Measurements from ENCODE around the gene ZFC3H1.

ZFC3H1 gene

DNA sequence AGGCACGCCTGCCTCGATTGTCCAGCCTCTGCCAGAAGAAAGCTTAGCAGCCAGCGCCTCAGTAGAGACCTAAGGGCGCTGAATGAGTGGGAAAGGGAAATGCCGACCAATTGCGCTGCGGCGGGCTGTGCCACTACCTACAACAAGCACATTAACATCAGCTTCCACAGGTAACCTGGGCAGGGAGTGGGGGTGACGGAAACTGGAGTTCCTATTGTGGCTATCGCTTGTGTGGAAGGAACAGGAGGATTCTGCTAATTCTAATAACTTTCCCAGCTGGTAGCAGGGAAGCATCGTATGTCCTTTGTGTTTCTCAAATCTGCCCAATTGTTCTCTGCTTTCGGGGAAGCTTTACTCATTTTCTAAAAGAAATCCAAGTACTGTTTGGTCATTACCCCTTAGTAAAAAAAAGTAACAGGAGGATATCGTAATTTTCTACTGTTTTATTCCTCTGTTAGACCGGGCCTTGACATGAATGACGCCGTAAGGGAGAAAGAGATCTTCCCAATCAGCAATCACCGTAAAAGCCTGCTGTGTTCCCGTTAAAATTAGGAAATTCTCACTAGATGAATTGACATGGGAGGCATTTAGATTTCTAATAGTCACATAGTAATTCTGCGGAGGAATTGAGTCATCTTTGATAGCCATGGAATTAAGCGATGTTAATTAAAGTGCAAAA, 902 bp upstream of the ZFC3H1 start:
- H3K4me3 ChIP-seq (ENCODE audit: low read length) = peak overlapping the region; percentile 85
- peak overlapping the region; percentile 77 for H3K4me2 ChIP-seq (ENCODE audit: low read depth, low read length)
- peaks cover 4% of the 10 kb centered on the region; the same call in 1 of the 2 replicates for H4K20me1 ChIP-seq (ENCODE audit: insufficient read depth, low read length)
- H3K27me3 ChIP-seq (replicated peaks; ENCODE audit: insufficient read depth, low read length) = no peaks in the 10 kb centered on the region
- no peaks in the 10 kb centered on the region for H3K9me3 ChIP-seq (replicated peaks; ENCODE audit: insufficient read depth, low read length)
- DNase-seq = no peak
- peaks cover 5% of the 10 kb centered on the region; the same call in 1 of the 2 replicates for H3K36me3 ChIP-seq (replicated peaks; ENCODE audit: insufficient read depth, low read length)
- no peaks in the 10 kb centered on the region for H3K9me2 ChIP-seq (replicated peaks; ENCODE audit: insufficient read depth, low read length)
- H3K27ac ChIP-seq (ENCODE audit: low read length) = peak overlapping the region; percentile 80
- peak overlapping the region; percentile 69 for H3K9ac ChIP-seq (ENCODE audit: low read length)
- H3K79me2 ChIP-seq (ENCODE audit: low read length) = peaks cover 66% of the 10 kb centered on the region
- H3K4me1 ChIP-seq (ENCODE audit: low read length) = 0 out of 2 replicates have a peak, but pooled peaks cover 13% of the 10 kb centered on the region
- peak overlapping the region; percentile 83 for H2AFZ ChIP-seq (ENCODE audit: low read length)
- TF ChIP-seq EZH2phosphoT487 (IDR thresholded peaks at IDR 0.05; ENCODE audit: low read length) (no peak), EZH2 (optimal IDR thresholded peaks at IDR 0.05; ENCODE audit: low read depth, low read length) (no peak)
- TF ChIP-seq, protein P1, sequence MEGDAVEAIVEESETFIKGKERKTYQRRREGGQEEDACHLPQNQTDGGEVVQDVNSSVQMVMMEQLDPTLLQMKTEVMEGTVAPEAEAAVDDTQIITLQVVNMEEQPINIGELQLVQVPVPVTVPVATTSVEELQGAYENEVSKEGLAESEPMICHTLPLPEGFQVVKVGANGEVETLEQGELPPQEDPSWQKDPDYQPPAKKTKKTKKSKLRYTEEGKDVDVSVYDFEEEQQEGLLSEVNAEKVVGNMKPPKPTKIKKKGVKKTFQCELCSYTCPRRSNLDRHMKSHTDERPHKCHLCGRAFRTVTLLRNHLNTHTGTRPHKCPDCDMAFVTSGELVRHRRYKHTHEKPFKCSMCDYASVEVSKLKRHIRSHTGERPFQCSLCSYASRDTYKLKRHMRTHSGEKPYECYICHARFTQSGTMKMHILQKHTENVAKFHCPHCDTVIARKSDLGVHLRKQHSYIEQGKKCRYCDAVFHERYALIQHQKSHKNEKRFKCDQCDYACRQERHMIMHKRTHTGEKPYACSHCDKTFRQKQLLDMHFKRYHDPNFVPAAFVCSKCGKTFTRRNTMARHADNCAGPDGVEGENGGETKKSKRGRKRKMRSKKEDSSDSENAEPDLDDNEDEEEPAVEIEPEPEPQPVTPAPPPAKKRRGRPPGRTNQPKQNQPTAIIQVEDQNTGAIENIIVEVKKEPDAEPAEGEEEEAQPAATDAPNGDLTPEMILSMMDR (IDR thresholded peaks at IDR 0.05; ENCODE audit: low read length) = no peak
- peaks cover 25% of the 10 kb centered on the region for H3F3A ChIP-seq (ENCODE audit: insufficient read depth, low read length)

DNA sequence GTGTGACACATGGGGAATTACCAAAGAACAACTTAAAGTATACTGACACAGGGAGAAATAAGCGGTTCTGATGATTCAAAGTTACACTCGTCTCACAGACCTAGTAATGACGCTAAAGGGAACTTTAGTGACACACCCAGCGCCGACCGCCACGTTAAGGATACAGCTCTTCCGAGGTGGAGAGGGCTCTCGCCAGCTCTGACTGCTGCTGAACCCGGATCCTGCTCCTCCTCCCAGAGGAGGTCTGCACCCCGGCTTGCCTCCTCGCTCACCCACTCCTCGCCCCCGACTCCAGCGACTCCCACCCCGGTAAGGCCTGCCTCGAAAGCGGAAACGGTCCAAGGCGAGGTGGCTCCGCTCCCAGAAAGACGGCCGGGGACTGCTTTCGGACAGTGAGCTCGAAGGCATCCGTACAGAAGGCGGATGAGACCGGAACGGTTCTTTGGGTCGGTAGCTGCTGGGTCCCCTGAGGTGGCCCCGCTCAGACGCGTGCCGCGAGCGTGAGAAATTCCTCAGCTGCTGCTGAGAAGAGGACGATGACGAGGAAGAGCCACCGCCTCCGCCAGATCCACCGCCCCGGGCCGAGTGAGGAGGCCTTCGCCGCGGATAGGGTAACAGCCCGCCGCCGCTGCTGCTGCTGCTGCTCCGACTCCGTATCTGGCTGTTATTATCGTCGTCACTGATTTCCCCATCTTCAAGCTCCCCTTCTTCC, 643 bp downstream of the ZFC3H1 start:
- Histone ChIP-seq H4K20me1 (ENCODE audit: insufficient read depth, low read length) (peaks cover 4% of the 10 kb centered on the region; the same call in 1 of the 2 replicates), H3K9ac (ENCODE audit: low read length) (peak overlapping the region; percentile 88), H3K9me2 (replicated peaks; ENCODE audit: insufficient read depth, low read length) (no peaks in the 10 kb centered on the region), H3K36me3 (replicated peaks; ENCODE audit: insufficient read depth, low read length) (peaks cover 11% of the 10 kb centered on the region; the same call in 1 of the 2 replicates), H3F3A (ENCODE audit: insufficient read depth, low read length) (peaks cover 25% of the 10 kb centered on the region), H3K4me3 (ENCODE audit: low read length) (peak overlapping the region; percentile 85), H3K4me2 (ENCODE audit: low read depth, low read length) (peak overlapping the region; percentile 93), H3K9me3 (replicated peaks; ENCODE audit: insufficient read depth, low read length) (no peaks in the 10 kb centered on the region), H3K4me1 (ENCODE audit: low read length) (0 out of 2 replicates have a peak, but pooled peaks cover 13% of the 10 kb centered on the region), H3K27me3 (replicated peaks; ENCODE audit: insufficient read depth, low read length) (no peaks in the 10 kb centered on the region), H3K27ac (ENCODE audit: low read length) (peak overlapping the region; percentile 80), H3K79me2 (ENCODE audit: low read length) (peaks cover 80% of the 10 kb centered on the region), H2AFZ (ENCODE audit: low read length) (peak overlapping the region; percentile 84)
- TF ChIP-seq EZH2phosphoT487 (IDR thresholded peaks at IDR 0.05; ENCODE audit: low read length) (no peak), EZH2 (optimal IDR thresholded peaks at IDR 0.05; ENCODE audit: low read depth, low read length) (no peak)
- TF ChIP-seq, protein P1 (IDR thresholded peaks at IDR 0.05; ENCODE audit: low read length) = no peak
- DNase-seq = peak; percentile 60

DNA sequence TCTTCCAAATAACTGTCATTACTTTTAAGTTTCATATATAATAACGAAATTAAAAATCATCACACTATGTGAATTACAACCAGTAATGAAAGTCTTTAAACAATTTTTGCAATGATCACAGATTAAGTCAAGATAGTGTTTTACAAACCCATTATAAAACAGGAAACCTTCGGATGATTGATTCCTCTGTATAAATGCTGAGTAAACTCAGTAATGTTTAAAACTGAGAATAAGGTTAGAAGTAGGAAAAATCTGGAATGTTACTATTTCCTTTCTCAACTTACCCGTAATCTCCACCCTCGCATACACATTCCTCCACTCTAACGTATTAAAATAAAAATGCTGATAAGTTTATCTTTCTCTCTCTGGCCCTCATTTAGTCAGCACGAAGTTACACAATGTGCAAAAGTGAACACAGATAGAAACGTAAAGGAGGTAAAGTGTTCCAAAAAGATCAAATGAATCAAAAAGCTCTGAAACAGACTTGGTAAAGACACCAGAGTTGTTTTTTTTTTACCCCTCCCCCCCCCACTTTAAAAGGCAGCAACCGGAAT, 1.6 kb downstream of the ZFC3H1 start:
- no peaks in the 10 kb centered on the region for H3K9me2 ChIP-seq (replicated peaks; ENCODE audit: insufficient read depth, low read length)
- H2AFZ ChIP-seq (ENCODE audit: low read length) = no peak overlapping the region
- peaks cover 12% of the 10 kb centered on the region; the same call in 1 of the 2 replicates for H3K36me3 ChIP-seq (replicated peaks; ENCODE audit: insufficient read depth, low read length)
- H3K4me1 ChIP-seq (ENCODE audit: low read length) = 0 out of 2 replicates have a peak, but pooled peaks cover 13% of the 10 kb centered on the region
- H3K4me2 ChIP-seq (ENCODE audit: low read depth, low read length) = peak overlapping the region; percentile 93
- no peak for DNase-seq
- TF ChIP-seq, protein P1 (IDR thresholded peaks at IDR 0.05; ENCODE audit: low read length) = no peak
- TF ChIP-seq EZH2 (optimal IDR thresholded peaks at IDR 0.05; ENCODE audit: low read depth, low read length) = no peak
- TF ChIP-seq EZH2phosphoT487 (IDR thresholded peaks at IDR 0.05; ENCODE audit: low read length) = no peak
- peak overlapping the region; percentile 88 for H3K9ac ChIP-seq (ENCODE audit: low read length)
- peaks cover 84% of the 10 kb centered on the region for H3K79me2 ChIP-seq (ENCODE audit: low read length)
- H3K4me3 ChIP-seq (ENCODE audit: low read length) = peak overlapping the region; percentile 85
- H3K27me3 ChIP-seq (replicated peaks; ENCODE audit: insufficient read depth, low read length) = no peaks in the 10 kb centered on the region
- no peak overlapping the region; the same call in 1 of the 2 replicates for H3K27ac ChIP-seq (ENCODE audit: low read length)
- peaks cover 4% of the 10 kb centered on the region; the same call in 1 of the 2 replicates for H4K20me1 ChIP-seq (ENCODE audit: insufficient read depth, low read length)
- H3K9me3 ChIP-seq (replicated peaks; ENCODE audit: insufficient read depth, low read length) = no peaks in the 10 kb centered on the region
- peaks cover 25% of the 10 kb centered on the region for H3F3A ChIP-seq (ENCODE audit: insufficient read depth, low read length)
